Measurements from ENCODE around the gene OR56A4. TPM values are rescaled to one million over a fixed set of nuclear protein-coding genes. Genes with fewer than 3 reads are reported as not detected.

Gene OR56A4
- total and polyA plus RNA-seq, 2 donors (not counting 3 experiments of a cell fraction or from before 2014, with no cell fraction given), result not detected

DNA sequence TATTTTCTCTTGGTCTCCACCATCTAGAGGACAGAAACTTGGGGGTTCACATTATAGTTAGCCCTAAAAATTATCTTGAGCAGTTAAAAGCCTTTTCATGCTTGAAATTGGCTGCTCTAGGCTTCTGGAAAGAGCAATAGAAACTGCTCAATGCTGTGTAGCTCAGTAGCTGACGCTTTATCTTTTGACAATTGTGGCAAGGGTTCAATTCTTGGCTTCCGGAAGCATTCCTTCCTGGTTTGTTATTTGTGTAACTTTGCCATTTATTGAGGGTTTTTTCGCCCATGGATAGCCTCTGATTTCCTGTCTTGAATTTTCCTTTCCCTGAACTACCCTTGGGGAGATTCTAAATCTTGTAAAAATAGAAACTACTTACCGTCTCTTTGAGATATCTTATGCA lies 34.1 kb upstream of the OR56A4 start:
- Histone ChIP-seq H3K4me3 (replicated peaks in 1 of 3; ENCODE audit: insufficient read depth in 1 of 3, low read depth in 1 of 3, low read length in 3 of 3) (no peak overlapping the region), H2AFZ (ENCODE audit: low read depth, low read length) (no peak overlapping the region), H3K4me1 (ENCODE audit: control insufficient read depth, extremely low read depth, insufficient read depth, low read length) (peaks cover 4% of the 10 kb centered on the region), H3K79me2 (ENCODE audit: control insufficient read depth, insufficient read depth, low read length) (no peaks in the 10 kb centered on the region), H3K9me1 (replicated peaks; ENCODE audit: control insufficient read depth, extremely low read depth, insufficient read depth, low read length) (no peaks in the 10 kb centered on the region), H3K36me3 (ENCODE audit: control insufficient read depth in 2 of 2, extremely low read depth in 1 of 2, insufficient read depth in 2 of 2, low read length in 2 of 2) (no peaks in the 10 kb centered on the region), H3K4me2 (ENCODE audit: insufficient read depth, low read length) (no peak overlapping the region), H3K27me3 (ENCODE audit: control insufficient read depth in 2 of 2, insufficient read depth in 2 of 2, low read length in 2 of 2) (no peaks in the 10 kb centered on the region), H3K27ac (ENCODE audit: insufficient read depth, low read depth, low read length) (no peak overlapping the region), H3K9ac (replicated peaks; ENCODE audit: extremely low read depth, insufficient read depth, low read length) (no peak overlapping the region), H4K20me1 (replicated peaks; ENCODE audit: control insufficient read depth, extremely low read depth, insufficient read depth, low read length) (no peaks in the 10 kb centered on the region), H3K9me3 (replicated peaks; ENCODE audit: control insufficient read depth, insufficient read depth, low read length) (no peaks in the 10 kb centered on the region)
- POLR2A ChIA-PET, result no interaction called here
- CTCF ChIA-PET, result interaction anchor here (1.0 to 1.4 kb wide), 7 partner anchors 12 to 322 kb away, joined by 3 read pairs; no protein-coding TSS in a partner anchor
- FAIRE-seq (peak; percentile 33), DNase-seq (ENCODE audit: low read depth, low spot score) (peak; percentile 29)
- dilution Hi-C loops (cut with MboI; ENCODE audit: extremely low pct_ligation_motif_present, low sequenced_read_pairs) (no loop called here), intact Hi-C loops (cut with micrococcal nuclease) (no loop called here)
- no peak for TF ChIP-seq JUN (IDR thresholded peaks at IDR 0.05; ENCODE audit: borderline replicate concordance, insufficient read depth, insufficient read length, low read depth)
- TF ChIP-seq, protein P1, sequence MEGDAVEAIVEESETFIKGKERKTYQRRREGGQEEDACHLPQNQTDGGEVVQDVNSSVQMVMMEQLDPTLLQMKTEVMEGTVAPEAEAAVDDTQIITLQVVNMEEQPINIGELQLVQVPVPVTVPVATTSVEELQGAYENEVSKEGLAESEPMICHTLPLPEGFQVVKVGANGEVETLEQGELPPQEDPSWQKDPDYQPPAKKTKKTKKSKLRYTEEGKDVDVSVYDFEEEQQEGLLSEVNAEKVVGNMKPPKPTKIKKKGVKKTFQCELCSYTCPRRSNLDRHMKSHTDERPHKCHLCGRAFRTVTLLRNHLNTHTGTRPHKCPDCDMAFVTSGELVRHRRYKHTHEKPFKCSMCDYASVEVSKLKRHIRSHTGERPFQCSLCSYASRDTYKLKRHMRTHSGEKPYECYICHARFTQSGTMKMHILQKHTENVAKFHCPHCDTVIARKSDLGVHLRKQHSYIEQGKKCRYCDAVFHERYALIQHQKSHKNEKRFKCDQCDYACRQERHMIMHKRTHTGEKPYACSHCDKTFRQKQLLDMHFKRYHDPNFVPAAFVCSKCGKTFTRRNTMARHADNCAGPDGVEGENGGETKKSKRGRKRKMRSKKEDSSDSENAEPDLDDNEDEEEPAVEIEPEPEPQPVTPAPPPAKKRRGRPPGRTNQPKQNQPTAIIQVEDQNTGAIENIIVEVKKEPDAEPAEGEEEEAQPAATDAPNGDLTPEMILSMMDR (IDR thresholded peaks at IDR 0.05; ENCODE audit: extremely low read depth in 1 of 2, insufficient read depth in 1 of 2, low read depth in 1 of 2, low read length in 2 of 2), result no peak
- TF ChIP-seq POLR2A (IDR thresholded peaks at IDR 0.05; ENCODE audit: low read depth, low read length), result no peak
- TF ChIP-seq, protein P2, sequence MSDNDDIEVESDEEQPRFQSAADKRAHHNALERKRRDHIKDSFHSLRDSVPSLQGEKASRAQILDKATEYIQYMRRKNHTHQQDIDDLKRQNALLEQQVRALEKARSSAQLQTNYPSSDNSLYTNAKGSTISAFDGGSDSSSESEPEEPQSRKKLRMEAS (IDR thresholded peaks at IDR 0.05; ENCODE audit: insufficient read depth, insufficient read length), result no peak
- TF ChIP-seq POLR2AphosphoS5 (IDR thresholded peaks at IDR 0.05; ENCODE audit: insufficient read depth, low read depth, low read length), result no peak
- TF ChIP-seq MYC (IDR thresholded peaks at IDR 0.05; ENCODE audit: low read depth, low read length), result no peak
- TF ChIP-seq EZH2 (IDR thresholded peaks at IDR 0.05; ENCODE audit: borderline replicate concordance, low read depth, low read length, severe bottlenecking), result no peak
- no peak for TF ChIP-seq GATA2 (IDR thresholded peaks at IDR 0.05; ENCODE audit: insufficient read depth, insufficient read length, low read depth, low read length)
- BruUV-seq (replicated peaks), result no TSS peak

All from endothelial cell of umbilical vein (primary cell).